PC-9 (cell line): ENCODE results near the gene CNIH3. TPM values are rescaled to one million over a fixed set of nuclear protein-coding genes. Genes with fewer than 3 reads are reported as not detected.

Source experiments
- BruUV-seq: library from RNA; stranded (reverse); fragments of 400-500 nt; replicated peaks from 2 replicates; lab custom pipeline; 2021; lab: Mats Ljungman, UMichigan
- CTCF ChIA-PET: fragments of 300-600 bp; sonication (Branson Sonifier 250); formaldehyde crosslinking; loops from one replicate; lab custom pipeline; 2022; ENCODE audit warnings: antibody characterized with exemption; lab: Charles Lee
- POLR2A ChIA-PET: fragments of 300-600 bp; sonication (Branson Sonifier 250); formaldehyde crosslinking; loops from one replicate; lab custom pipeline; 2022; ENCODE audit warnings: antibody characterized with exemption; ENCODE audit not compliant: unreplicated experiment; lab: Charles Lee
- DNase-seq, 2 experiments: peaks; one replicate each; pipeline versions ENCODE4 v3.0.0 to v3.0.0-alpha.2; 2015 to 2022; ENCODE audit warnings: mixed read lengths in 1 of 2
- H2AFZ ChIP-seq: fragments of 200-600 bp; sonication (generic); 2 replicates; pipeline ENCODE4 v1.8.1; 2017; ENCODE audit warnings: antibody characterized with exemption
- H3F3A ChIP-seq: fragments of 200-600 bp; sonication (generic); 2 replicates; pipeline ENCODE4 v1.8.1; 2017; ENCODE audit warnings: antibody characterized with exemption, mild to moderate bottlenecking, low read depth; ENCODE audit not compliant: insufficient read depth
- H3K27ac ChIP-seq: fragments of 200-600 bp; sonication (generic); 2 replicates; pipeline ENCODE4 v1.6.1; 2016; ENCODE audit warnings: mixed run types
- H3K27me3 ChIP-seq: fragments of 200-600 bp; sonication (generic); 2 replicates; pipeline ENCODE4 v1.6.1; 2016; ENCODE audit warnings: low read depth, mixed run types; ENCODE audit not compliant: insufficient read depth
- H3K36me3 ChIP-seq: fragments of 200-600 bp; sonication (generic); 2 replicates; pipeline ENCODE4 v1.6.1; 2016; ENCODE audit warnings: low read depth, mixed run types
- H3K4me1 ChIP-seq: fragments of 200-600 bp; sonication (generic); replicated peaks from 2 replicates; pipeline ENCODE4 v1.6.1; 2016; ENCODE audit warnings: mixed run types; ENCODE audit not compliant: insufficient read depth
- H3K4me2 ChIP-seq: fragments of 200-600 bp; sonication (generic); 2 replicates; pipeline ENCODE4 v1.6.1; 2017; ENCODE audit warnings: mixed run types
- H3K4me3 ChIP-seq: fragments of 200-600 bp; sonication (generic); 2 replicates; pipeline ENCODE4 v1.6.1; 2016; ENCODE audit warnings: mixed run types
- H3K79me2 ChIP-seq: fragments of 200-600 bp; sonication (generic); 2 replicates; pipeline ENCODE4 v1.6.1; 2017; ENCODE audit warnings: low read depth, mixed run types
- H3K9me2 ChIP-seq: fragments of 200-600 bp; sonication (generic); 2 replicates; pipeline ENCODE4 v1.8.1; 2017; ENCODE audit warnings: mild to moderate bottlenecking; ENCODE audit not compliant: insufficient read depth
- H3K9me3 ChIP-seq: fragments of 200-600 bp; sonication (generic); 2 replicates; pipeline ENCODE4 v1.8.1; 2016; ENCODE audit warnings: low read depth; ENCODE audit not compliant: insufficient read depth
- H4K20me1 ChIP-seq: fragments of 200-600 bp; sonication (generic); 2 replicates; pipeline ENCODE4 v1.8.1; 2017; ENCODE audit not compliant: insufficient read depth
- EZH2 ChIP-seq: fragments of 200-600 bp; sonication (generic); IDR thresholded peaks from 2 replicates; pipeline ENCODE4 v1.8.0; 2017; ENCODE audit warnings: antibody characterized with exemption, low read depth
- intact Hi-C: fragments of 100-400 bp; cut with micrococcal nuclease; formaldehyde crosslinking; loops from one replicate; pipeline ENCODE4 v1.10.0; 2022; ENCODE audit not compliant: unreplicated experiment
- total RNA-seq: library from RNA; stranded (reverse); gene quantifications from 2 replicates; pipeline ENCODE4 v1.2.3, GENCODE V29; 2021
- TF ChIP-seq, protein P1 (sequence below): fragments of 200-600 bp; sonication (generic); conservative IDR thresholded peaks from 2 replicates; pipeline ENCODE4 v1.6.1; 2017; ENCODE audit warnings: mixed run types, antibody characterized with exemption, mild to moderate bottlenecking, moderate library complexity

The CNIH3 gene
- total RNA-seq, 1 experiment from 2014 or later, result 8.4 TPM

DNA sequence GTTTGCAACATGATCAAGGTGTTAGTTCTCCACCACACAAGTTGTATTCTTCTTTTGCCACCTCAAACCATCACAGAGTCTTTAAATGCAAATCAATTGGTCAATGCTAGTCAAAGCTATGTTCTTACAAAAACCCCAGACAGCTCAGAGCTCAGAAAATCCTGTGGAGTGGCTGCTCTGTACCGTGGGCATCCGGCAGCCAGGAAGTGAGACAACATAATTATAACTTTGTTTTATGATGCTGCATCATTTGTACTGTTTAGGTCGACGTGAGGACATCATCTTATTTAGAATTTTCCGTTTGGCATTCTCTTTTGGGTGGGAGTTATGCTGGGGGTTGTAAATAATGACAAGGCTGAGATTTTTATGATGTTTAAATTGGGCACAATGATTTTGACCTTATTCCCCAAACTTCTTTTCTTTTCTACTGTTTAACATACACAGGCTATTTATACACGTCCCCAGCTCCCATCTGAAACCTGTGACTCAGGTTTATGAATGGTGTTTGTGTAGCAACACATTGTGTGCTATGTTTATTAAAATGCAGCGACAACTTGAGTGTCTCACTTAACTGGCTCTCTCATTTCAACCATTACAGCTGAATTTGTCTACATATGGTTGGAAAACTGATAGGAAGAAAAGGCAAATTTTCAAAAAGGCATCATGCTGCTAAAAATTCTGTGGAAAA, 124.0 kb downstream of the CNIH3 start:
- H3K27ac ChIP-seq, result no peak overlapping the region
- BruUV-seq, result no TSS peak
- POLR2A ChIA-PET, result no interaction called here
- H3K9me3 ChIP-seq, result no peaks in the 10 kb centered on the region
- TF ChIP-seq EZH2, result no peak
- TF ChIP-seq, protein P1, sequence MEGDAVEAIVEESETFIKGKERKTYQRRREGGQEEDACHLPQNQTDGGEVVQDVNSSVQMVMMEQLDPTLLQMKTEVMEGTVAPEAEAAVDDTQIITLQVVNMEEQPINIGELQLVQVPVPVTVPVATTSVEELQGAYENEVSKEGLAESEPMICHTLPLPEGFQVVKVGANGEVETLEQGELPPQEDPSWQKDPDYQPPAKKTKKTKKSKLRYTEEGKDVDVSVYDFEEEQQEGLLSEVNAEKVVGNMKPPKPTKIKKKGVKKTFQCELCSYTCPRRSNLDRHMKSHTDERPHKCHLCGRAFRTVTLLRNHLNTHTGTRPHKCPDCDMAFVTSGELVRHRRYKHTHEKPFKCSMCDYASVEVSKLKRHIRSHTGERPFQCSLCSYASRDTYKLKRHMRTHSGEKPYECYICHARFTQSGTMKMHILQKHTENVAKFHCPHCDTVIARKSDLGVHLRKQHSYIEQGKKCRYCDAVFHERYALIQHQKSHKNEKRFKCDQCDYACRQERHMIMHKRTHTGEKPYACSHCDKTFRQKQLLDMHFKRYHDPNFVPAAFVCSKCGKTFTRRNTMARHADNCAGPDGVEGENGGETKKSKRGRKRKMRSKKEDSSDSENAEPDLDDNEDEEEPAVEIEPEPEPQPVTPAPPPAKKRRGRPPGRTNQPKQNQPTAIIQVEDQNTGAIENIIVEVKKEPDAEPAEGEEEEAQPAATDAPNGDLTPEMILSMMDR, result no peak
- H4K20me1 ChIP-seq, result no peaks in the 10 kb centered on the region
- no peak overlapping the region for H2AFZ ChIP-seq
- H3K9me2 ChIP-seq, result no peaks in the 10 kb centered on the region
- no peak for DNase-seq
- H3K36me3 ChIP-seq, result no peaks in the 10 kb centered on the region
- no peak overlapping the region for H3K4me3 ChIP-seq
- no peaks in the 10 kb centered on the region for H3F3A ChIP-seq
- H3K79me2 ChIP-seq, result no peaks in the 10 kb centered on the region
- intact Hi-C loops, result no loop called here
- H3K4me2 ChIP-seq, result no peak overlapping the region
- no peaks in the 10 kb centered on the region for H3K4me1 ChIP-seq
- no peaks in the 10 kb centered on the region for H3K27me3 ChIP-seq
- CTCF ChIA-PET, result no interaction called here

DNA sequence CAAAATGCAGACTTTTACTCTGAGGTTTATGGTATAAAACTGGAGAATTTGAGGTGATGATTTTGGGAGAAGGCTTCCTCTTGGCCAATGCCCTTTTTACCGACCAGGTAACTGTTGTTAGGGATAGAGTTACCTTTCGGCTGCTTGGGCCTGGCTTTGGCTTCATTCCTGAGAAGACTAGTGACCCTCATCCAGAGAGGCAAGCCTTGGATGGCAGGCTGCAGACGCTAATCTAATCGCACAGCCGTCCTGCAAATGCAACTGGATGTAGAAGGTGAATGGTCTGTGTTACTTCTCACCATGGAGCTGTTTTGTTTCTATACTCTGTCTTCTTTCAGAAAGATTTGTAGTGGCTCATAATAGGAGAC, 124.6 kb downstream of the CNIH3 start:
- no TSS peak for BruUV-seq
- POLR2A ChIA-PET, result no interaction called here
- no peak for DNase-seq
- Histone ChIP-seq H3K79me2 (no peaks in the 10 kb centered on the region), H3K27me3 (no peaks in the 10 kb centered on the region), H3K4me2 (no peak overlapping the region), H3K36me3 (no peaks in the 10 kb centered on the region), H3K4me1 (no peaks in the 10 kb centered on the region), H3K27ac (no peak overlapping the region), H3K4me3 (no peak overlapping the region), H3K9me3 (no peaks in the 10 kb centered on the region), H4K20me1 (no peaks in the 10 kb centered on the region), H3K9me2 (no peaks in the 10 kb centered on the region), H3F3A (no peaks in the 10 kb centered on the region), H2AFZ (no peak overlapping the region)
- intact Hi-C loops, result no loop called here
- CTCF ChIA-PET, result no interaction called here
- TF ChIP-seq, protein P1, result no peak
- TF ChIP-seq EZH2, result no peak

DNA sequence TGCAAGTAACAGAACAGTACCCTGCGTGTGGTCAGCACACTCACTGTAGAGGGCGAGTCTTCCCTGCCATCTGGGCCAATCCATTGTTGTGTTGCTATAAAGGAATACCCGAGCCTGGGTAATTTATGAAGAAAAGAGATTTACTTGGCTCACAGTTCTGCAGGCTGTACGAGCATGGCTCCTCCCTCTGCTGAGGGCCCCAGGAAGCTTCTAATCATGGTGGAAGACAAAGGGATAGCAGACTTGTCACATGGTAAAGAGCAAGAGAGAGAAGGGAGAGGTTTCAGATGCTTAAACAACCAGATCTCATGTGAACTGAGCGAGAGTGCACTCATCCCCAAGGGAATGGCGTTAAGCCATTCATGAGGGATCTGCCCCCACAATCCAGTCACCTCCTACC, 126.2 kb downstream of the CNIH3 start:
- CTCF ChIA-PET, result no interaction called here
- no peak overlapping the region for H3K4me2 ChIP-seq
- no peak overlapping the region for H2AFZ ChIP-seq
- no peak overlapping the region for H3K27ac ChIP-seq
- no peaks in the 10 kb centered on the region for H3K27me3 ChIP-seq
- H3K9me3 ChIP-seq, result no peaks in the 10 kb centered on the region
- no peaks in the 10 kb centered on the region for H3K4me1 ChIP-seq
- no peaks in the 10 kb centered on the region for H4K20me1 ChIP-seq
- intact Hi-C loops, result no loop called here
- no peaks in the 10 kb centered on the region for H3K79me2 ChIP-seq
- H3K4me3 ChIP-seq, result no peak overlapping the region
- no TSS peak for BruUV-seq
- H3K9me2 ChIP-seq, result no peaks in the 10 kb centered on the region
- POLR2A ChIA-PET, result no interaction called here
- H3F3A ChIP-seq, result no peaks in the 10 kb centered on the region
- TF ChIP-seq, protein P1, result no peak
- TF ChIP-seq EZH2, result no peak
- H3K36me3 ChIP-seq, result no peaks in the 10 kb centered on the region
- no peak for DNase-seq
